GM18508 (cell line): ENCODE results near the gene DPP7.

Source experiments
- ATAC-seq: cut with Tn5 transposase; IDR thresholded peaks from one replicate; pipeline ENCODE4 v1.9.1; 2021; ENCODE audit warnings: moderate number of reproducible peaks; ENCODE audit not compliant: insufficient read depth, unreplicated experiment

The DPP7 gene

GRCh38 chr9:137114613-137115393 lies at the start of gene DPP7:
Gene DPP7 (minus strand): TSS chr9:137114733. CDS start chr9:137114713, 20 bp downstream.
- no peak for ATAC-seq

GRCh38 chr9:137163805-137164204 lies 49.3 kb upstream of the DPP7 start:
- ATAC-seq, result no peak

GRCh38 chr9:137163365-137163715 lies 48.8 kb upstream of the DPP7 start:
- no peak for ATAC-seq

- ATAC-seq, result no peak
These were observed 48.2 kb upstream of the DPP7 start for GRCh38 chr9:137162505-137163364.

- ATAC-seq, result no peak
These were observed 47.3 kb upstream of the DPP7 start for GRCh38 chr9:137161558-137162486.

- ATAC-seq, result no peak
These were observed 46.4 kb upstream of the DPP7 start for GRCh38 chr9:137160716-137161557.

GRCh38 chr9:137160054-137160425 lies 45.5 kb upstream of the DPP7 start:
- no peak for ATAC-seq

- ATAC-seq, result no peak
These were observed 44.8 kb upstream of the DPP7 start for GRCh38 chr9:137159105-137160053.

GRCh38 chr9:137158625-137159024 lies 44.1 kb upstream of the DPP7 start:
- no peak for ATAC-seq

GRCh38 chr9:137157618-137158415 lies 43.3 kb upstream of the DPP7 start:
- ATAC-seq, result no peak

- no peak for ATAC-seq
These were observed 42.2 kb upstream of the DPP7 start for GRCh38 chr9:137156567-137157375.

GRCh38 chr9:137152844-137153405 lies 38.4 kb upstream of the DPP7 start:
- no peak for ATAC-seq

- no peak for ATAC-seq
These were observed 36.3 kb upstream of the DPP7 start for GRCh38 chr9:137150617-137151457.

- no peak for ATAC-seq
These were observed 35.5 kb upstream of the DPP7 start for GRCh38 chr9:137149942-137150616.

- ATAC-seq, result no peak
These were observed 34.8 kb upstream of the DPP7 start for GRCh38 chr9:137149363-137149762.
